Middle frontal gyrus (tissue), 1 donor: Measurements from ENCODE around the gene JPH3.

Experiments used
- DNase-seq: peaks from one replicate; pipeline ENCODE4 v3.0.0-alpha.2; 2015; ENCODE audit warnings: low spot score; ENCODE audit errors: extremely low spot score

The JPH3 gene

DNA sequence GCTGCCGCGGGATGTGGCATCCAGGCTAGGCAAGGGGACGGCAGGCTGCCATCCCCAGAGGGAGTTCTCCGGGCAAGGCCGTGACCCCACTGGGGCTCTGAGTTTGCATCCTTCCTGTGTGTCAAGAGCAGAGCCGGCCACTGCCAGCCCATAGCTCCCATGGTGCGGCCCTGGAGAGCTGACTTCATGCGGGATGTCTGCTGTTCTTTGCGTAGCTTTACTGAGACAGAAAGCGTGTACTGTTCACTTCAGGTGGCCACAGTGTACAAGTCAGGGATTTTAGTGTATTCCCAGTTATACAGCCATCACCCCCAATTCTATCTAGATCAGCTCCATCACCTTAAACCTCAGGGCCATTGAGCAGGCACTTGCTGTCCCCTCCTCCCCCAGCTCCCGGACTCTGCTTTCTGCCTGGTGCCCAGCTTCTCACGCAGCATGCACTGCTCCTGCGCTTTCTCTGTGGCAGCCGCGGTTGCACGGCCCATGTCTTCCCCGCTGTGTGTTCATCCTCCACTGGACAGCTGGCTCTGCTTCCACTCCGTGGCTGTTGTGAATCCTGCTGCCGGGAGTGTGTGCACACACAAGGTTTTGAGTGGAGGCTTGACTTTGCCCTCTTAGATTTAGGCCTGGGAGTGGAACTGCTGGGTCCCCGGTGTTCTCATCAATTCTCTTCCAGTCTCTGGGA, 92.3 kb downstream of the JPH3 start:
- no peak for DNase-seq

DNA sequence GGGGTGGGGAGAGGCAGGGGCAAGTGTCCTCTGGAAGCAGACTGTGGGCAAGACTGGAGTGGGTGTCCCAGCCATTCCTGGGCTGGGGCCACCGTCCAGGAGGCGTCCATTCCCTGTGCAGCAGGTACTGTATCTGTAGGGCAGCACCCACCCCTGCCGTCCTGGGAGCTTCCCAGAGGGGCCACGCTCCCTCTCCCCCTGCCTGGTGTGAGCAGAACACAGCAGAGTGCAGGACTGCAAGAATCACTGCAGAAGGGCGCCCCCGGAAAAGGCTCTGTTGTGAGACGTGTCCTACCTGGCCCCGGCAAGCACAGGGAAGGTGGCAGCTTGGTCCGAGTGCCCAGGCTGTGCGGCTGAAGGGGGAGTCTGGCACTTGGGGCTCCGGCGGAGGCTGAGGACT, 93.2 kb downstream of the JPH3 start:
- no peak for DNase-seq

DNA sequence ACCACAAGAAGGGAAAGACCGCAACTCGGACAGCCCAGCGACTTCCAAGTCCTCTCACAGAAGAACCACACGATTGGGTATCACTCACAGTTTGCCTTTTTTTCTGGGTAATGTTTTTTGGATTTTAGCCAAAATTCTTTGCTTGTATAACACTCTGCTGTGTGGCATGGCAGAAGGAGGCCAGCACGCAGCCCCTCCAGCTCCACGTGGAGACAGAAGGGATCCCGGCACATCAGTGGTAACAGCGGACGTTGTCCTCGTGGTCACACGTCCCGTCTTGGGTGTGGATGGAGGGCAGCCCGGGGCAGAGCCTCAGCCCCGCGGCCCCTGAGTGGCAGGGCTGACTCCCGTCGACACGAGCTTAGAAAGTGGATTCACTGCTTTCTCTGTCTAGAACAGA, 94.4 kb downstream of the JPH3 start:
- no peak for DNase-seq

DNA sequence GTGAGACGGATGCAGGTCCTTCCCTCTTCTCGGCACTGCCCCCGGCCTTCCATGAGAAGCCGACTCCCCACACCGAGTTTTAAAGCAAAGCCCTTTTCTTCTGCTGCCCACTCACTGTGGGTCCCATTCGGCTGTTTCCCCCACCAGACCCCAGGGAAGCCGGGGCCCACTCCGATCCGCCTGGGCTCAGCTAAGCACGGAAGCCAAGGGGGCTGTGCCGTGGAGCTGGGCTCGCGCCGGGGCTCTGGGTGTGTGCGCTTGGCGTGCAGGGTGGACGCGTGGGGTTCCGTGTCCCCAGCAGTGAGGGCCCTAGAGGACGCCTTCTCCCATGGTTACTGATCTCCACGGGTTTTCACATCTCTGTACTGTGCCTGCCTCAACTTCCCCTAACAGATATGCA, 94.9 kb downstream of the JPH3 start:
- no peak for DNase-seq

DNA sequence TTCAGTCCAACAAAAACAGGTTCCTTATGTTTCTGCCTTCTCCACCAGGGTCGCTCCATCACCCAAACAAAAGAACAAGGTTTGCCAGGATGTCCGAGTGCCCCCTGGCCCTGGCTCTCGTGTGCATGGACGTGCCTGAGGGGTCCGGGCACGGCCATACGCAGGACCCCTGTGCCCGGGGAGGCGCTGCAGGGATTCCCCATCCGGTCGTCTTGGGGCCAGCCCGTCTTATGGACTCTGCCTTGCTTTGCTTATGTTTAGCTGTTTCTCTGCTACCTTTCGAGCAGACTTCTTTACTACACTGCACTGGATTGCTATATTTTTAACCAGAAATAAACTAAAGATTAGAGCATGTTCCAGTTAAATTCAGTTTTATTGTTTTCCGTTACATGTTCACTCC, 95.5 kb downstream of the JPH3 start:
- DNase-seq = no peak

GRCh38 chr16:87698241-87698640, 95.9 kb downstream of the JPH3 start:
- DNase-seq = no peak

DNA sequence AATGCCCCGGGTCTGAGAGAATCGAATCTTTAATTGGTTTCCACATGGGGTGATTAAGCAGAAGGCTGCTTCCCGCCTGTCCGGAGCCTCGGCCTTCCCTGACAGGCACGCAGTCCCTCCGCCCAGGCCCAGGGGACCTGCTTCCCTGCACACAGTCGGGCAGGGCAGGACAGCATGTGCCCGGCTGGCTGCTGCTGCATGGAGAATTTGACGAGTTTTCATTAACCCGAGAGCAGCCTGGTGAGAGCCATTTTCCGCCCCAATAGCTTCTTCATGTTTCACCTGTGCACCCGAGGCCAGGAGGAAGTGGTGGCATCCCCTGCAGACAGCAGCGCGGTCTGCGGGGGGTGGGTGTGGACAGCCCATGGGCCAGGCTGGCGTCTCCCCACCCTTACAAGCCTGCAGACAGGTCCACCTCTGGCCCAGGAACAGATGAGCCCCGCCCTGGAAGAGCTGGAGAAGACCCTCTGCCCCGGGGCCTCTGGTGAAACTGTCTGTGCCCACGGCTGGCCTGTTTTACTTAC, 96.4 kb downstream of the JPH3 start:
- no peak for DNase-seq

DNA sequence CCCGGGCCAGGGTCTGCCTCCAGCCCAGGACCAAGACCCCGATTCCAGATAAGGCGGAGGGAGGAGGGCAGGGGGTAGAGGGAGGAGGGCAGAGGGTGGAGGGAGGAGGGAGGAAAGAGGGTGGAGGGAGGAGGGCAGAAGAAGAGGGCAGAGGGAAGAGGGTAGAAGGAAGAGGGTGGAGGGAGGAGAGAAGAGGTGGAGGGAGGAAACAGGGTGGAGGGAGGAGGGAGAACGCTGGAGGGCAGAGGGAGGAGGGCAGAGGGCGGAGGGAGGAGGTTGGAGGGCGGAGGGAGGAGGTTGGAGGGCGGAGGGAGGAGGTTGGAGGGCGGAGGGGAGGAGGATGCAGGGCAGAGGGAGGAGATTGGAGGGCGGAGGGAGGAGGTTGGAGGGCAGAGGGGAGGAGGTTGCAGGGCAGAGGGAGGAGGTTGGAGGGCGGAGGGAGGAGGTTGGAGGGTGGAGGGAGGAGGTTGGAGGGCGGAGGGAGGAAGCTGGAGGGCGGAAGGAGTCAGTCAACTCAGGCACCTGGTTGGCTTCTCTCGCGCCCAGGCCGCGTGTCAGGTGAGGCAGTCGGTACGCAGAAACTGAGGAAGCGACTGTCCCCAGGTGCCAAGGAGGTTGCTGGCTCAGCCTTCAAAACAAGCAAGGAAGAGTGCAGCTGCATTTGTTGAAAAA, 98.2 kb downstream of the JPH3 start:
- DNase-seq = no peak

DNA sequence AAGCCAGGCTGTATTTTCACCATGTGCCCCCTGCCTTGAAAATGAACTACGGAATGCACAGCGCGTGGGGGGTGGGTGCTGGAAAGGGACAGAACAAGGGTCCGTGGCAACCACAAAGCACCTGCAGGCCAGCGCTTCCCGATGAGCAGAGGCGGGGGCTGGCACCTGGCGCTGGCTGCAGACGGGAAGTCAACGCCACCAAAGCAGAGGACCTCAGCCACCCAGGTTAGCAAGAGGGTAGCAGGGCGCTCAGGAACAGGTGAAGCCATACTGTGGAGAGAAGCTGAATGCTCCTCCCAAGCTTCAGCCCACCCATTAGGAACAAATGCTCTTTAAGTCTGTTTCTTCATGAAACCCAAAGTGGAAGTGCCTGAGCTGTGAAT, 98.8 kb downstream of the JPH3 start:
- DNase-seq = no peak

DNA sequence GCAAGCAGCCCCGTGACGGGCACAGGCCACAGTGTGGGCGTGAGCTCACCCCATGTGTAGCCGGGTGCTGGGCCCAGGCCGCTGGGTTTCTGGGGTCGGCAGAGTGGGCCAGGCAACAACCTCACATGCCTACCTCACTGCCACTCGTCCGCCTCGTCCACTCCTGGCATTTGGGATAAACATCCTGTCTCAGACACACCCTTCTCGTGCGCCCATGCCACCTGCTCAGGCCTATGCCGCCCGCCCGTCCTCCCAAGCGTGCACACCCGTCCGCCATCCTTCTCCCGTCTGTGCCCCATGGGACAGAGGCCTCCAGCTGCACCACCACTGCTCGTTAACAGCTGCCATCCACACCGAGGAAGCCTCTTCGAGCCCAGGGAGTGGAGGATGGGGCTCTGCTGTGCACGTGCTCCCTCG, 99.2 kb downstream of the JPH3 start:
- DNase-seq = no peak

- DNase-seq = no peak
Observed at GRCh38 chr16:87702325-87702811, 100.1 kb downstream of the JPH3 start.

- DNase-seq = no peak
Observed at GRCh38 chr16:87703071-87703470, 100.8 kb downstream of the JPH3 start.

GRCh38 chr16:87703835-87704375, 101.6 kb downstream of the JPH3 start:
- no peak for DNase-seq

GRCh38 chr16:87704754-87705353, 102.5 kb downstream of the JPH3 start:
- no peak for DNase-seq

DNA sequence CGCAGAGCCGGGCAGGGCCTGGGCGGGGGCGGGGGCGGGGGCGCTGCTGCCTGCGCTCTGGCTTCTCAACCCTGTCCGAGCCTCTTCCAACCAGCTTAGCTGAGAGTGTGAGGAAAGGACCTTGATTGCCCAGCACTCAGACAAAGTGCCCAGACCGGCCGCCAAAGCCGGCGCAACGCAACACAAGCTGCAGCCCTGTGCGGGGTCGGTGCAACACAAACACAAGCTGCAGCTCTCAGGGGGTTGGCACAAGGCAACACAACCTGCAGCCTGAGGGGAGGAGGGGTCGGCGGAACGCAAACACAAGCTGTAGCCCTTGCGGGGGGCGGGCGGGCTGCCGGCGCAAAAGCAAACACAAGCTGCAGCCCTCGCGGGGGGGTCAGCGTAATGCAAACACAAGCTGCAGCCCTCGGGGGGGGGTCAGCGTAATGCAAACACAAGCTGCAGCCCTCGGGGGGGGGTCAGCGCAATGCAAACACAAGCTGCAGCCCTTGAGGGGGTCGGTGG, 103.5 kb downstream of the JPH3 start:
- no peak for DNase-seq

DNA sequence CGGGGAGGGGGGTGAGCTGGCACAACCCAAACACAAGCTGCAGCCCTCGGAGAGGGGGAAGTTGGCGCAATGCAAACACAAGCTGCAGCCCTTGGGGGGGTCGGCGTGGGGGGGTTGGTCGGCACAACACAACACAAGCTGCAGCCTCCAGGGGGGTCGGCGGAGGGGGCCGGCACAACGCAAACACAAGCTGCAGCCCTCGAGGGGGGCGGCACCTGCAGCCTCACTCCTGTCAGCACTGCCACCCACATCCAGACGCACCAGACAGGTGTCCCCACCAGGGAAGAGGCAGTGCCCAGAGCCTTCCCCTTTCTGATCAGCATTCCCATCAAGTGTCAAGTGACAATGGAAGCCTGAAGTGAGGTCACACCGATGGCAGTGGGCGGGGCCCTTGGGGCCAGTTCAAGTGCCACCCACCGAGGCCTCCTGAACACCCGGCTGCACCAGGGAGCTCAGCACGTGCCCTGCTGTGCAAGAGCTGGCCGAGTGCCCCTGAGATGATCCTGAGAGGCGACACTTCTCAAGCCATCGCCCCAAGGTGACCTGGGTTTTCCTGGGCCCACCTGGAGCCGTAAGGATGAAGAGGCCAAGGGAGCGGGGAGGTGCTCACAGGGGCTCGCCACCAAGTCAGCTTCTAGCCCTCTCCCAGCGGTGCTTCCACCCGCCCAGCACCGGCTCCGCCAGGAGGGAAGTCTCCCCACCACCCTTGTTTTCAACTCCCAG, 104.1 kb downstream of the JPH3 start:
- DNase-seq = no peak

DNA sequence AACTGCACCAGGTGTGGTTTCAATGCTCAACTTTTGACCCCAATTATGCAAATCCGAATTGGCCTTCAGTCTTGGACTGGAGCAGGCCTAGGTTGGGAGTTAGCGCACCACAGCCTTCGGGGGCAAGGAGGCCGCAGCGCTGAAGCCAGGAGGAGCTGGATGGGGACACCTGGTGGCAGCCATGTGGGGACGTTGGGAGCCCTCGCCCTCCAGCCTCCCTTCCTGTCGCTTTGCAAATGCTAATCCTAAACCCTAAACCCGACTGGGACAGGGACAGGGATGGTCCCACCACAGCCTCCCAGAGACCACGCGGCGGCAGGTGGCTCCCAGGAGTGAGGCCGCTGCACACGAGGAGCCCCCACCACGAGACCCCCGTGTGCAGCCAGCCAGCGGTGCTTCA, 104.8 kb downstream of the JPH3 start:
- DNase-seq = no peak

DNA sequence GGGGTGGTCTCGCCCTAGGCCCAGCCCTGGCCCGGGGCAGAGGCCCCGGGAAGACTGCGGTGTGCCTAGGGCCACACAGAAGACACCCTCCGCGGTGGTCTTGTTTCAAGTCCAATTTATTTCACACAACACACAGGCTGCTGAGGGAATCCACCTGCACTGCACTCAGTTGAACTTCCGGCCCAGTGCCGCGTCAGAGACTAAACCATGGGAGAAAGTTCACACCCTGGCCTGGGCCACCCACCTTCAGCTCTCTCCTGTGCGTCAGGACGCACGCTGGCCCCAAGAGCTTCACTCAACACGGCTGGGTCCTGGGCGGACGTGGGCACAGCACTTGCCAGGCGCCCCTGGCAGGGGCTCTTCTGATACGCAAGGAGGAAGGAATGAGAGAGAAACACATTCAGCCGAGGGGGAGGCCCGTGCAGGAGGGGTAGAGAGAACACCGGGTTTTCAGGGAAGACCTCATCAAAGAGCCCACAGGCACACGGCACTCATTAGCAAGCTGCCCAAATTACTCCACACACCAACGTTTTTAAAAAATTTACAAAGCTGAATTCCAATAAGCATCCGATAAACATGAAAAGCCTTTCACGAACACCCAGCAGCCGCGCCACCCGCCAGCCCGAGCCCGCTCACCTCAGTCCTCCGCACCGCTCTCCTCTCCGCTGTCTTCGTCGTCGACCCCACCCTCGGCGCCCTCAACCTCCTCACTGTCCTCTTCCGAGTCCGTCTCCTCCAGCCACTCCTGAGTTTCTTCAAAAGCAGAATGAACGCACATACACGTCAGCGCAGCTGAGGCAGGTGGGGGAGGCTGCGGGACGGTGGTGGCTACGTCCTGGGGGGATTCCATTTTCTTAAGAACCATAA, 105.6 kb downstream of the JPH3 start:
- DNase-seq = no peak

DNA sequence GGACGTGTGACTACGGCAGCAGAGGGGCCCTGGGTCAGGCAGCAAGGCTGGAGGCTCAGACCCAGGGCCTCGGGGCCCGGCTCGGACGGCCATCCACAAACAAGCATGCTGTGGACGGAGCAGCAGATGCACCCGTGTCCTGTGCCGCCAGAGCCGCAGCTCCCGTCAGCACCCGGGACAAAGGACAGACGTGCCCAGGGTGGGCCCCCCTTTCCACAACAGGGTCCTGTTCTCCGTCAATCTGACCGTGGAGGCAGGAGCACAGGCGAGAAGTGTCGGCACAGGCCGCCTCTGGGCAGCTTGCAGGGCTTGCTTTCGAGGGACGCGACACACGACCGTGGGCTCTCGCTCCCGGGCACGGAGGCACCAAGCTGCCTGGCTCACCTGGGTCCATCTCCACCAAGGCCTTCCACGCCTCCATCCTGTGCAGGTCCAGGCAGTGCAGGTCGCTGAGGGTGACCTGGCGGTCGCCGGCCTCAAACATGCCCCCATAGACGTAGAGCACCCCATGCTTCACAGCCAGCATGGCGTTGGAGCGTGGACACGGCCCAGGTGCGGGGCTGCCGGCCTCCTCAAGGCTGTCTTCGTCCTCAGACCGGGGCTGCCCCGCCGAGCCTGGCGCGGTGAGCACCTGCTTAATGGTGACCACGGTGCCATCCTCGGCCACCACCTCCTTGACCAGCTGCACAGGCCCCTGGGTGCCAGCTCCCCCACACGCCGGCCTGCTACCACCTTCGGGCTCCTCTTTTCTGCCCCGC, 106.8 kb downstream of the JPH3 start:
- no peak for DNase-seq

- DNase-seq = no peak
Observed at GRCh38 chr16:87709677-87710076, 107.4 kb downstream of the JPH3 start.
